ENCODE data around the gene SH3BGRL2. TPM values are rescaled to one million over a fixed set of nuclear protein-coding genes. Genes with fewer than 3 reads are reported as not detected.

Gene SH3BGRL2
- total and polyA plus RNA-seq, 4 donors: 23.8 to 71.3 (median 34.3) TPM

GRCh38 chr6:79665725-79666551 is 34.8 kb downstream of the SH3BGRL2 start:
- WGBS: 80% methylated on average over 4 of the region's 4 CpGs
- no peak overlapping the region for H3K27ac ChIP-seq (ENCODE audit: low read depth in 1 of 2, low read length in 2 of 2)

More at GRCh38 chr6:79665725-79666551, 34.8 kb downstream of the SH3BGRL2 start:
- Histone ChIP-seq H3K27me3 (ENCODE audit: control insufficient read depth in 4 of 4, insufficient read depth in 4 of 4, low read length in 3 of 4) (no peaks in the 10 kb centered on the region), H3K9me3 (ENCODE audit: control insufficient read depth in 4 of 4, low read length in 3 of 4) (no peaks in the 10 kb centered on the region), H3K9ac (ENCODE audit: low read depth in 1 of 2, low read length in 2 of 2) (no peak overlapping the region), H3K4me1 (ENCODE audit: control insufficient read depth in 4 of 4, insufficient read depth in 4 of 4, low read length in 3 of 4) (peaks cover 0 to 10% (median 2%) of the 10 kb centered on the region in 4 donors), H3K4me3 (ENCODE audit: low read depth in 1 of 3, low read length in 3 of 3) (no peak overlapping the region), H3K36me3 (ENCODE audit: control insufficient read depth in 4 of 4, insufficient read depth in 3 of 4, low read depth in 1 of 4, low read length in 3 of 4) (no peaks in the 10 kb centered on the region)
- DNase-seq (ENCODE audit: low spot score): no peak
- TF ChIP-seq, protein P1, sequence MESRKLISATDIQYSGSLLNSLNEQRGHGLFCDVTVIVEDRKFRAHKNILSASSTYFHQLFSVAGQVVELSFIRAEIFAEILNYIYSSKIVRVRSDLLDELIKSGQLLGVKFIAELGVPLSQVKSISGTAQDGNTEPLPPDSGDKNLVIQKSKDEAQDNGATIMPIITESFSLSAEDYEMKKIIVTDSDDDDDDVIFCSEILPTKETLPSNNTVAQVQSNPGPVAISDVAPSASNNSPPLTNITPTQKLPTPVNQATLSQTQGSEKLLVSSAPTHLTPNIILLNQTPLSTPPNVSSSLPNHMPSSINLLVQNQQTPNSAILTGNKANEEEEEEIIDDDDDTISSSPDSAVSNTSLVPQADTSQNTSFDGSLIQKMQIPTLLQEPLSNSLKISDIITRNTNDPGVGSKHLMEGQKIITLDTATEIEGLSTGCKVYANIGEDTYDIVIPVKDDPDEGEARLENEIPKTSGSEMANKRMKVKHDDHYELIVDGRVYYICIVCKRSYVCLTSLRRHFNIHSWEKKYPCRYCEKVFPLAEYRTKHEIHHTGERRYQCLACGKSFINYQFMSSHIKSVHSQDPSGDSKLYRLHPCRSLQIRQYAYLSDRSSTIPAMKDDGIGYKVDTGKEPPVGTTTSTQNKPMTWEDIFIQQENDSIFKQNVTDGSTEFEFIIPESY (IDR thresholded peaks at IDR 0.05): no peak
- TF ChIP-seq, protein P2, sequence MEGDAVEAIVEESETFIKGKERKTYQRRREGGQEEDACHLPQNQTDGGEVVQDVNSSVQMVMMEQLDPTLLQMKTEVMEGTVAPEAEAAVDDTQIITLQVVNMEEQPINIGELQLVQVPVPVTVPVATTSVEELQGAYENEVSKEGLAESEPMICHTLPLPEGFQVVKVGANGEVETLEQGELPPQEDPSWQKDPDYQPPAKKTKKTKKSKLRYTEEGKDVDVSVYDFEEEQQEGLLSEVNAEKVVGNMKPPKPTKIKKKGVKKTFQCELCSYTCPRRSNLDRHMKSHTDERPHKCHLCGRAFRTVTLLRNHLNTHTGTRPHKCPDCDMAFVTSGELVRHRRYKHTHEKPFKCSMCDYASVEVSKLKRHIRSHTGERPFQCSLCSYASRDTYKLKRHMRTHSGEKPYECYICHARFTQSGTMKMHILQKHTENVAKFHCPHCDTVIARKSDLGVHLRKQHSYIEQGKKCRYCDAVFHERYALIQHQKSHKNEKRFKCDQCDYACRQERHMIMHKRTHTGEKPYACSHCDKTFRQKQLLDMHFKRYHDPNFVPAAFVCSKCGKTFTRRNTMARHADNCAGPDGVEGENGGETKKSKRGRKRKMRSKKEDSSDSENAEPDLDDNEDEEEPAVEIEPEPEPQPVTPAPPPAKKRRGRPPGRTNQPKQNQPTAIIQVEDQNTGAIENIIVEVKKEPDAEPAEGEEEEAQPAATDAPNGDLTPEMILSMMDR (IDR thresholded peaks at IDR 0.05; ENCODE audit: low read depth, low read length, missing input control): no peak
- TF ChIP-seq EGR1 (IDR thresholded peaks at IDR 0.05; ENCODE audit: low read depth in 2 of 2) (no peak), JUND (IDR thresholded peaks at IDR 0.05) (no peak), HNF4A (conservative IDR thresholded peaks at IDR 0.05) (no peak), NR2F2 (IDR thresholded peaks at IDR 0.05) (no peak), GABPA (IDR thresholded peaks at IDR 0.05 in 1 of 2, conservative IDR thresholded peaks at IDR 0.05 in 1 of 2) (no peak), TAF1 (conservative IDR thresholded peaks at IDR 0.05) (no peak), RAD21 (IDR thresholded peaks at IDR 0.05) (no peak), SP1 (IDR thresholded peaks at IDR 0.05) (no peak), YY1 (IDR thresholded peaks at IDR 0.05) (no peak), RXRA (IDR thresholded peaks at IDR 0.05) (no peak), FOXA1 (IDR thresholded peaks at IDR 0.05) (no peak)
- TF ChIP-seq, protein P3, sequence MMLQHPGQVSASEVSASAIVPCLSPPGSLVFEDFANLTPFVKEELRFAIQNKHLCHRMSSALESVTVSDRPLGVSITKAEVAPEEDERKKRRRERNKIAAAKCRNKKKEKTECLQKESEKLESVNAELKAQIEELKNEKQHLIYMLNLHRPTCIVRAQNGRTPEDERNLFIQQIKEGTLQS (IDR thresholded peaks at IDR 0.05): no peak
- TF ChIP-seq, protein P4, sequence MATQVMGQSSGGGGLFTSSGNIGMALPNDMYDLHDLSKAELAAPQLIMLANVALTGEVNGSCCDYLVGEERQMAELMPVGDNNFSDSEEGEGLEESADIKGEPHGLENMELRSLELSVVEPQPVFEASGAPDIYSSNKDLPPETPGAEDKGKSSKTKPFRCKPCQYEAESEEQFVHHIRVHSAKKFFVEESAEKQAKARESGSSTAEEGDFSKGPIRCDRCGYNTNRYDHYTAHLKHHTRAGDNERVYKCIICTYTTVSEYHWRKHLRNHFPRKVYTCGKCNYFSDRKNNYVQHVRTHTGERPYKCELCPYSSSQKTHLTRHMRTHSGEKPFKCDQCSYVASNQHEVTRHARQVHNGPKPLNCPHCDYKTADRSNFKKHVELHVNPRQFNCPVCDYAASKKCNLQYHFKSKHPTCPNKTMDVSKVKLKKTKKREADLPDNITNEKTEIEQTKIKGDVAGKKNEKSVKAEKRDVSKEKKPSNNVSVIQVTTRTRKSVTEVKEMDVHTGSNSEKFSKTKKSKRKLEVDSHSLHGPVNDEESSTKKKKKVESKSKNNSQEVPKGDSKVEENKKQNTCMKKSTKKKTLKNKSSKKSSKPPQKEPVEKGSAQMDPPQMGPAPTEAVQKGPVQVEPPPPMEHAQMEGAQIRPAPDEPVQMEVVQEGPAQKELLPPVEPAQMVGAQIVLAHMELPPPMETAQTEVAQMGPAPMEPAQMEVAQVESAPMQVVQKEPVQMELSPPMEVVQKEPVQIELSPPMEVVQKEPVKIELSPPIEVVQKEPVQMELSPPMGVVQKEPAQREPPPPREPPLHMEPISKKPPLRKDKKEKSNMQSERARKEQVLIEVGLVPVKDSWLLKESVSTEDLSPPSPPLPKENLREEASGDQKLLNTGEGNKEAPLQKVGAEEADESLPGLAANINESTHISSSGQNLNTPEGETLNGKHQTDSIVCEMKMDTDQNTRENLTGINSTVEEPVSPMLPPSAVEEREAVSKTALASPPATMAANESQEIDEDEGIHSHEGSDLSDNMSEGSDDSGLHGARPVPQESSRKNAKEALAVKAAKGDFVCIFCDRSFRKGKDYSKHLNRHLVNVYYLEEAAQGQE (IDR thresholded peaks at IDR 0.05): no peak
- TF ChIP-seq, protein P5, sequence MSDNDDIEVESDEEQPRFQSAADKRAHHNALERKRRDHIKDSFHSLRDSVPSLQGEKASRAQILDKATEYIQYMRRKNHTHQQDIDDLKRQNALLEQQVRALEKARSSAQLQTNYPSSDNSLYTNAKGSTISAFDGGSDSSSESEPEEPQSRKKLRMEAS (IDR thresholded peaks at IDR 0.05): no peak

Data from liver (tissue), 9 donors.